GM12801 (cell line): Measurements from ENCODE around the gene NTSR1.
A peak's percentile ranks its signal among the peaks of the same experiment; 100 is the strongest.

ENCODE experiments used
- TF ChIP-seq, protein P1 (sequence below): IDR thresholded peaks from one replicate; pipeline ENCODE4 v1.5.1; 2011; ENCODE audit warnings: control low read depth; ENCODE audit not compliant: insufficient read length; ENCODE audit errors: extremely low read depth

NTSR1 gene

DNA sequence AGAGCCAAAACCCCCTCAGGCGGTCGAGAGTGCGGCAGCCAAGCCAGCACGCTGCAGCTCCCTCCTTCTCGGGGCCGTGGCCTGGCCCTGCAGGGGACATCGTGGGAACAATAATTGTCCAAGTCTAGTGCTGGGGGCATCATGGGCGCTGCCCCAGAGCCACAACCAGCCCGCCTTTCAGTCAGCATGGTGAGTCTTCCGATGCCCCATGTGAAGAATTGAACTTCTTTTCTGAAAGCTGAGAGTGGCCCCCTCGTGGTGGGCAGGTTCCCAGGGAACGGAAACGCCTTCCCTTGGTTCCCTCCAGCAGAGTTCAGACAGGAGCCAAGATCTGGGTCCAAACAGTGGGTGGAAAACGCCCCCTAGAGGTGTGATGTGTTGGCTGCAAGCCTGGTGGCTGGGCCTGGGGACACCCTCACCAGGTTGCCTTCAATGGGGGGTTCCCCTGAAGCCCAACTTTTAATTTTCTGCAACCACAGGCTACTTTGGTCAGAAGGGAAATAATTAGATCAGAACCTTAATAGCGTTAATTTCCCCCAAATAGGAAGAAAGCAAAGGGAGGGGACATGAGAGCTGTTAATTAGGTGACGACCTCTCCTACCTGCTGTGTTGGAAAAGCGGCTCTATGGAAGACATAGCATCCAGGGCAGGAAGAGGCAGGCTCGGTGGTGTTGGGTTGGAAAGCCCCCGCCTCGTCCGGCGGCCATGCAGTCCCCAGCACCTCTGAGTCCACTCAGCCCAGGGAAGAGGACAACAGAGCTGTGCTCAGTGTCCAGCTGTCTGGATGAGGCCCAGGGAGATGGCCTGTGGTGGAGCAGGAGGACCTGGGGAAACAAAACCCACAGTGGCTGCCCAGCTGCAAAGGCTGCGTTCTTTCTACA, 82.9 kb downstream of the NTSR1 start:
- TF ChIP-seq, protein P1, sequence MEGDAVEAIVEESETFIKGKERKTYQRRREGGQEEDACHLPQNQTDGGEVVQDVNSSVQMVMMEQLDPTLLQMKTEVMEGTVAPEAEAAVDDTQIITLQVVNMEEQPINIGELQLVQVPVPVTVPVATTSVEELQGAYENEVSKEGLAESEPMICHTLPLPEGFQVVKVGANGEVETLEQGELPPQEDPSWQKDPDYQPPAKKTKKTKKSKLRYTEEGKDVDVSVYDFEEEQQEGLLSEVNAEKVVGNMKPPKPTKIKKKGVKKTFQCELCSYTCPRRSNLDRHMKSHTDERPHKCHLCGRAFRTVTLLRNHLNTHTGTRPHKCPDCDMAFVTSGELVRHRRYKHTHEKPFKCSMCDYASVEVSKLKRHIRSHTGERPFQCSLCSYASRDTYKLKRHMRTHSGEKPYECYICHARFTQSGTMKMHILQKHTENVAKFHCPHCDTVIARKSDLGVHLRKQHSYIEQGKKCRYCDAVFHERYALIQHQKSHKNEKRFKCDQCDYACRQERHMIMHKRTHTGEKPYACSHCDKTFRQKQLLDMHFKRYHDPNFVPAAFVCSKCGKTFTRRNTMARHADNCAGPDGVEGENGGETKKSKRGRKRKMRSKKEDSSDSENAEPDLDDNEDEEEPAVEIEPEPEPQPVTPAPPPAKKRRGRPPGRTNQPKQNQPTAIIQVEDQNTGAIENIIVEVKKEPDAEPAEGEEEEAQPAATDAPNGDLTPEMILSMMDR = peak; percentile 56

DNA sequence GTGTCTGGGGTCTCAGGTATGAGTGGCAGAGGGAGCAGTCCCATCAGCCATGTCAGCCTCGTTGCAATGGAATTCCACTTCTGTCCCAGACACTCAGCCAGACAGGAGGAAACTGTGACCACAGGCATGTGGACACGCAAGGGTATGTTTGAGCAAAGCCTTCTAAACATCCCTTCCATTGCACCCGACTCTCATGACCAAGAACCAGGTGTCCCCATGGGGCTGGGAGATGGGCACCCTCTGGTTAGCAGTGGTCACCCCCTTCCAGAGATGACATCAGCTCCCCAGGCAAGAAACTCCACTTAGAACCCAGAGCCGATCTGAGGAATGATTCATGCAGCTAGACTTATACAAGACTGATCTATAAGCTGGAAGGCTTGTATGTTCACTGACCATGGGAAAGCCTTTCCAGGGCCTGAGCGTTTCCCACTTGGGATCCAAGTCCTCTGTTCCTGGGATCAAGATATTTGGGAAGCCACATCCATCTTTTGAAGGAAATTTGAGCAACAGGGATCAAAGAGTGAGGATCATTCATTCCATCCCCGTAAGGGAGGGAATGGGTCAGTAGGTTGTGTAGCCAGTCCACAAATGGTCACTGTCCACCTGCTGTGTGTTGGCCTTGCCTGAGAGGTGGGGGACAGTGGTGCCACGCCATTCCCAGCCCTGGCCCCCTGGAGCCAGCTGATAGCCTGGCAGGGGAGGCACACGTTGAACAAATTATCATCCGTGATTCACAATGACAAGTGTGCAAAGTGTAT, 83.7 kb downstream of the NTSR1 start:
- TF ChIP-seq, protein P1 = no peak

DNA sequence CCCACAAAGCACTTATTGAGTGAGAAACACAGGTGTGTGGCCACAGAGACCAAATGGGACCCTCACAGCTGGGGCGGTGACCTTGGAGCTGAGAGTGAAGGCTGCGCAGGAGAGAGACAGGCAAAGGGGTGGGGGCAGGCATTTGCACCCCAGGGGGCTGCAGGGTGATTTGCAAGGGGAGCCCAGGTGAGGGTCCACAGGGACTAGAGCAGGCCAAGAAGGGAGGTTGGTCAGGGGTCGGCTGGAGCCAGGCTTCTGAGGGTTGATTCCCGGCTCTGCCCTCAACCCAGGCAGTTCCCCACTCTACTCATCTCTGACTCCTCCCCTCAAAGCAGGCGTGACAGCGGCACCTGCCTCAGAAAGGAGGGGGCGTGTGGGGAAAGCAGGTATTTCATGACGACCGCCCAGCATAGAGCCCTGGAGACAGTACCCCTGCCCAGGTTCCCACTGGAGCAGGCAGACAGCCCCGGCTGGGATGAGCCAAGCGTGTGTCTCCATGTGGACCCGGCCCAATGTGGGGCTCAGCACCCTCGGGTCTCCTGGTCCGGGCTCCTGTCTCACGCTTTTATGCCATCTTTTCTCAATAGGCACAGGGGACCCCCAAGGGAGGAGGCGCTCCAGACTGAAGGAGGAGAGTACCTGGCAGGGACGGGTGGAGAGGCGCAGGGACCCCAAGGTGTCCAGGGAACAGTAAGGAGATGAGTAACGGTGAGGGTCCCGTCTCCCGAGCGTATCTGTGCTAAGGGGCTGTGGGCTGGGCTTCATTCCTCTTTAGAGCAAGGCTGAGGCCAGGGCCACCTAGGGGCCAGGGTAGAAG, 84.5 kb downstream of the NTSR1 start:
- TF ChIP-seq, protein P1 = no peak

DNA sequence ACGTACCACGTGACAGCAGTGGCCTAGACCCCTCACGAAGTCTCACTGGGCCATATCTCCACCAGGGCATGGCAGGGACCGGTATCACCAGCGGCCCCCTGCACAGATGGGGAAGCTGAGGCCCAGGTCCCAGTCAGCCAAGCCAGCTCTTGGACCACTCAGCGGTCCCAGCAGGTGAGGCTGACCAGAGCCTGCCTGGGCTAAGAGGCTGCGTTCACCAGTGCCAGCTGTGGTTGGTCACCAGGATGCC, 85.0 kb downstream of the NTSR1 start:
- TF ChIP-seq, protein P1 = no peak

DNA sequence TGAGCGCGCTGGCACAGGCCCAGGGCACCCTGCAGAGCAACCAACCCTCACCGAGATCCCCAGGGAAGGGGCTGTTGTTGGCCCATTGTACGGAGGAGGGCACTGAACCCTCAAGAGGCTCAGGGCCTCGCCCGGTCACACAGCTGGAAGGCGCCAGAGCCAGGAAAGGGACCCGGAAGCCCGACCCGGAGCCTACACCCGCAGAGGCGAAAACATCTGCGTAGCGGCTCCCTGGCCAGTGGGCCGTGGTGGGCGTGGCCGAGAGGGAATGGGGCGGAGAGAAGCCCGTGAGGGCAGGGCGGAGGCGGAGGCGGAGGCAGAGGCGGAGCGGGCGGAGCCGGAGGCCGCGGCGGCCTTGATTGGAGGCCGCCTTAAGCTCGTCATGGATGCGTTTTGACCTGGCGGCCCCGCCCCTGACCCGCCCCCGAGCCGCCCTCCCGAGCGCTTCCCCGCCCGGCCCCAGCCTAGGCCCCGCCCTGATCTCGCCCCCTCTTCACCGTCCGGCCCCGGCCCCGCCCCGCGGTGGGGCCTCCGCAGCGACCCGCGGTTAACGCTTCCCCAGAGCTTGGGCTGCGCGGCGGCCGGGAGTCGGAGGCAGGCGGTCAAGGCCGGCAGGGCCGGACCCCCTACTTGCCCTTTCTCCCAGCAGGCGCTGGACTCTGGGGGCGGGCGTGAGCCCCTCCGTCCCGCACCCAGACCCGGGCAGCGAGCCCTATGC, 85.5 kb downstream of the NTSR1 start:
- TF ChIP-seq, protein P1 = no peak

DNA sequence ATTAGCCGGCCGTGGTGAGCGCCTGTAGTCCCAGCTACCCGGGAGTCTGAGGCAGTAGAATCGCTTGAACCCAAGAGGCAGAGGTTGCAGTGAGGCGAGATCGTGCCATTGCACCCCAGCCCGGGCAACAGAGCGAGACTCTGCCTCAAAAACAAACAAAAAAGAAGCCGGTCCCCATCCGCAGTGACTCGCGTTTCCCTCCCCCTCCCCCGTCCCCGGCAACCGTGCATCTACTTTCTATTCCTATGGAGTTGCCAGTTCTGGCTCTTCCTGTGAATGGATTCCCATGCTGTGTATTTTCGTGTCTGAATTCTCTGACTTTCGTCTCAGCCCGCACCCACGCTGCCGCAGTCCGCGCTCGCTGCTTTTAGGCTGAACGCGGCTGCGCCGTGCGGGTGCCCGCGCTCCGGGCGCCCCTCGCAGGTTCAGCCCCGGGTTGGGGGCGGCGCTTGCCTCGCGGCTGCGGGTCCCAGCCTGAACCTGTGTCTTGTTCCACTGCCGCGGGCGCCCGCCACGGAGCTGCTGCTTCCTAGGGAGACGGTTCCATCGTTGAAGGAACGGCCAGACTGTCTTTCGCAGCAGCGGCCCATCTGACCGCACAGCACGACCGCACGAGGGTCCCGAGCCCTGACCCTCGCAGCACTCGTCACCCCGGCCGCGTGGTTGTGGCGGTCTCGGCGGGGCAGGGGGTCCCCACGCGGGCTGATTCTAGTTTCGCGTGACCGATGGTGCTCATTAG, 86.6 kb downstream of the NTSR1 start:
- TF ChIP-seq, protein P1 = no peak
